HepG2 (cell line): Measurements from ENCODE around the gene ZSCAN21. TPM values are rescaled to one million over a fixed set of nuclear protein-coding genes. Genes with fewer than 3 reads are reported as not detected.

ENCODE experiments used
- ATF7 ChIP-seq, 2 experiments: fragments of 450-650 bp in 1 of 2; sonication (generic) in 1 of 2; formaldehyde crosslinking in 1 of 2; IDR thresholded peaks; 2 replicates each; pipeline versions ENCODE4 v1.4.0 to v1.6.1; 2016 to 2020; ENCODE audit warnings: antibody characterized with exemption in 1 of 2, mild to moderate bottlenecking in 1 of 2, missing genetic modification reagents in 1 of 2
- CBX5 ChIP-seq: sonication (generic); formaldehyde crosslinking; IDR thresholded peaks from 2 replicates; pipeline ENCODE4 v1.4.0; 2020; ENCODE audit warnings: missing genetic modification reagents, borderline replicate concordance
- CC2D1A ChIP-seq: sonication (generic); formaldehyde crosslinking; IDR thresholded peaks from 2 replicates; pipeline ENCODE4 v1.8.1; 2023; ENCODE audit warnings: mild to moderate bottlenecking, missing genetic modification reagents
- CHD4 ChIP-seq: fragments of 200-600 bp; sonication (generic); IDR thresholded peaks from 2 replicates; pipeline ENCODE4 v1.7.0; 2017; ENCODE audit warnings: mild to moderate bottlenecking, low read length, borderline replicate concordance
- FUBP1 ChIP-seq: sonication (generic); formaldehyde crosslinking; IDR thresholded peaks from 2 replicates; pipeline ENCODE4 v1.5.1; 2020; ENCODE audit warnings: missing genetic modification reagents, mild to moderate bottlenecking, borderline replicate concordance
- HES4 ChIP-seq: sonication (generic); formaldehyde crosslinking; IDR thresholded peaks from 2 replicates; pipeline ENCODE4 v1.9.0; 2021; ENCODE audit warnings: mild to moderate bottlenecking, missing genetic modification reagents, borderline replicate concordance
- KAT8 ChIP-seq: IDR thresholded peaks from 2 replicates; pipeline ENCODE4 v1.6.1; 2016; ENCODE audit warnings: missing genetic modification reagents, missing compliant biosample characterization
- NFATC3 ChIP-seq: sonication (generic); formaldehyde crosslinking; IDR thresholded peaks from 2 replicates; pipeline ENCODE4 v1.5.1; 2020; ENCODE audit warnings: mild to moderate bottlenecking, missing genetic modification reagents
- NR3C1 ChIP-seq: sonication (generic); formaldehyde crosslinking; IDR thresholded peaks from 2 replicates; pipeline ENCODE4 v1.4.0; 2020; ENCODE audit warnings: missing genetic modification reagents
- PAX8 ChIP-seq: sonication (generic); formaldehyde crosslinking; IDR thresholded peaks from 2 replicates; pipeline ENCODE4 v1.8.0; 2022; ENCODE audit warnings: mild to moderate bottlenecking, missing genetic modification reagents, borderline replicate concordance
- RELA ChIP-seq: sonication (generic); formaldehyde crosslinking; IDR thresholded peaks from 2 replicates; pipeline ENCODE4 v1.4.0; 2020; ENCODE audit warnings: missing genetic modification reagents
- STAG1 ChIP-seq: sonication (generic); formaldehyde crosslinking; IDR thresholded peaks from 2 replicates; pipeline ENCODE4 v1.4.0; 2020; ENCODE audit warnings: missing genetic modification reagents
- TFDP1 ChIP-seq: IDR thresholded peaks from 2 replicates; pipeline ENCODE4 v1.6.1; 2016; ENCODE audit warnings: missing compliant biosample characterization, missing genetic modification reagents, borderline replicate concordance
- ZBTB1 ChIP-seq: sonication (generic); formaldehyde crosslinking; IDR thresholded peaks from 2 replicates; pipeline ENCODE4 v1.4.0; 2020; ENCODE audit warnings: missing genetic modification reagents, borderline replicate concordance
- ZFP36 ChIP-seq: fragments of 150-350 bp; IDR thresholded peaks from 2 replicates; pipeline ENCODE4 v1.6.1; 2018; ENCODE audit warnings: borderline replicate concordance, low read length, low read depth; ENCODE audit not compliant: partially characterized antibody
- ZMAT3 ChIP-seq: sonication (generic); formaldehyde crosslinking; conservative IDR thresholded peaks from 2 replicates; pipeline ENCODE4 v1.7.0; 2021; ENCODE audit warnings: missing genetic modification reagents
- ZNF138 ChIP-seq: sonication (generic); formaldehyde crosslinking; IDR thresholded peaks from 2 replicates; pipeline ENCODE4 v1.5.0; 2020; ENCODE audit warnings: mild to moderate bottlenecking, low read depth, missing genetic modification reagents
- ZNF253 ChIP-seq: sonication (generic); formaldehyde crosslinking; IDR thresholded peaks from 2 replicates; pipeline ENCODE4 v1.8.0; 2022; ENCODE audit warnings: mild to moderate bottlenecking, missing genetic modification reagents, borderline replicate concordance
- ZNF672 ChIP-seq: sonication (generic); formaldehyde crosslinking; IDR thresholded peaks from 2 replicates; pipeline ENCODE4 v1.8.1; 2022; ENCODE audit warnings: missing genetic modification reagents
- polyA plus RNA-seq, 8 experiments: library from polyadenylated mRNA; depleted of rRNA in 3 of 8; stranded (reverse) in 7 of 8; unstranded in 1 of 8; fragments of >200 nt; fragmentation: Illumina TruSeq in 4 of 8; extraction: Trizol in 4 of 8; gene quantifications; 2 replicates each; pipeline versions ENCODE4 v1.2.1 to v1.2.3, GENCODE V29; 2011 to 2016; ENCODE audit warnings: low read depth in 4 of 8, missing spikeins in 1 of 8, mixed read lengths in 1 of 8; ENCODE audit not compliant: insufficient read depth in 1 of 8
- total RNA-seq, 5 experiments: library from RNA; depleted of rRNA; stranded (reverse); fragments of >200 nt; fragmentation: Illumina TruSeq; extraction: Trizol; gene quantifications; 2 replicates each; pipeline ENCODE4 v1.2.3, GENCODE V29; 2016; ENCODE audit warnings: low read depth in 1 of 5
- TF ChIP-seq, protein P1 (sequence below): fragments of 450-650 bp; IDR thresholded peaks from 2 replicates; pipeline ENCODE4 v1.6.1; 2017
- TF ChIP-seq, protein P2 (sequence below): sonication (generic); formaldehyde crosslinking; IDR thresholded peaks from 2 replicates; pipeline ENCODE4 v1.4.0; 2020; ENCODE audit warnings: missing genetic modification reagents, borderline replicate concordance
- TF ChIP-seq, protein P3 (sequence below): sonication (generic); formaldehyde crosslinking; IDR thresholded peaks from 2 replicates; pipeline ENCODE4 v1.5.0; 2020; ENCODE audit warnings: missing genetic modification reagents

ZSCAN21 gene
- total and polyA plus RNA-seq, 2 of the 13 experiments (the other 11 are each of a cell fraction or from before 2014, with no cell fraction given) = 7.0 to 10.0 TPM

- TF ChIP-seq STAG1 (CRISPR knock-in tag) (peak; percentile 24; the same call in 1 of the 2 replicates), CBX5 (no peak; the same call in 1 of the 2 replicates), ATF7 (IDR thresholded peaks at IDR 0.05) (no peak), ATF7 (CRISPR knock-in tag; IDR thresholded peaks at IDR 0.05) (no peak; the same call in 1 of the 2 replicates), NR3C1 (no peak), PAX8 (no peak), CC2D1A (CRISPR knock-in tag) (no peak), CHD4 (no peak), ZBTB1 (CRISPR knock-in tag) (no peak), ZMAT3 (CRISPR knock-in tag) (peak; percentile 94), KAT8 (CRISPR knock-in tag) (peak; percentile 94), ZFP36 (no peak), RELA (CRISPR knock-in tag) (no peak), ZNF138 (peak; percentile 93), HES4 (CRISPR knock-in tag) (peak; percentile 62; the same call in 1 of the 2 replicates), ZNF672 (no peak), NFATC3 (CRISPR knock-in tag) (no peak), TFDP1 (CRISPR knock-in tag) (no peak), FUBP1 (CRISPR knock-in tag) (no peak), ZNF253 (CRISPR knock-in tag) (no peak)
- TF ChIP-seq, protein P1, sequence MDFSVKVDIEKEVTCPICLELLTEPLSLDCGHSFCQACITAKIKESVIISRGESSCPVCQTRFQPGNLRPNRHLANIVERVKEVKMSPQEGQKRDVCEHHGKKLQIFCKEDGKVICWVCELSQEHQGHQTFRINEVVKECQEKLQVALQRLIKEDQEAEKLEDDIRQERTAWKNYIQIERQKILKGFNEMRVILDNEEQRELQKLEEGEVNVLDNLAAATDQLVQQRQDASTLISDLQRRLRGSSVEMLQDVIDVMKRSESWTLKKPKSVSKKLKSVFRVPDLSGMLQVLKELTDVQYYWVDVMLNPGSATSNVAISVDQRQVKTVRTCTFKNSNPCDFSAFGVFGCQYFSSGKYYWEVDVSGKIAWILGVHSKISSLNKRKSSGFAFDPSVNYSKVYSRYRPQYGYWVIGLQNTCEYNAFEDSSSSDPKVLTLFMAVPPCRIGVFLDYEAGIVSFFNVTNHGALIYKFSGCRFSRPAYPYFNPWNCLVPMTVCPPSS = no peak
- TF ChIP-seq, protein P2, sequence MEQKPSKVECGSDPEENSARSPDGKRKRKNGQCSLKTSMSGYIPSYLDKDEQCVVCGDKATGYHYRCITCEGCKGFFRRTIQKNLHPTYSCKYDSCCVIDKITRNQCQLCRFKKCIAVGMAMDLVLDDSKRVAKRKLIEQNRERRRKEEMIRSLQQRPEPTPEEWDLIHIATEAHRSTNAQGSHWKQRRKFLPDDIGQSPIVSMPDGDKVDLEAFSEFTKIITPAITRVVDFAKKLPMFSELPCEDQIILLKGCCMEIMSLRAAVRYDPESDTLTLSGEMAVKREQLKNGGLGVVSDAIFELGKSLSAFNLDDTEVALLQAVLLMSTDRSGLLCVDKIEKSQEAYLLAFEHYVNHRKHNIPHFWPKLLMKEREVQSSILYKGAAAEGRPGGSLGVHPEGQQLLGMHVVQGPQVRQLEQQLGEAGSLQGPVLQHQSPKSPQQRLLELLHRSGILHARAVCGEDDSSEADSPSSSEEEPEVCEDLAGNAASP (CRISPR knock-in tag) = no peak
- TF ChIP-seq, protein P3, sequence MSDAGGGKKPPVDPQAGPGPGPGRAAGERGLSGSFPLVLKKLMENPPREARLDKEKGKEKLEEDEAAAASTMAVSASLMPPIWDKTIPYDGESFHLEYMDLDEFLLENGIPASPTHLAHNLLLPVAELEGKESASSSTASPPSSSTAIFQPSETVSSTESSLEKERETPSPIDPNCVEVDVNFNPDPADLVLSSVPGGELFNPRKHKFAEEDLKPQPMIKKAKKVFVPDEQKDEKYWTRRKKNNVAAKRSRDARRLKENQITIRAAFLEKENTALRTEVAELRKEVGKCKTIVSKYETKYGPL (CRISPR knock-in tag) = 0 out of 2 replicates have a peak, but pooled peaks have one; percentile 18
Measured at GRCh38 chr7:100015232-100016214, 34.1 kb upstream of the ZSCAN21 start, which contains the start of gene ZKSCAN1 (continued).
